Upper lobe of right lung (tissue), 1 donor: ENCODE results near the gene LRRK2. TPM values are rescaled to one million over a fixed set of nuclear protein-coding genes. Genes with fewer than 3 reads are reported as not detected.
A peak's percentile ranks its signal among the peaks of the same experiment; 100 is the strongest.

Source experiments
- ATAC-seq: fragments of 200-7000 bp; cut with Tn5 transposase; one replicate; pipeline ENCODE4 v1.9.1; 2020; ENCODE audit warnings: mild to moderate bottlenecking, moderate library complexity
- DNase-seq: peaks from one replicate; pipeline ENCODE4 v3.0.0-alpha.2; 2020
- H3K27ac ChIP-seq: fragments of 200-600 bp; one replicate; pipeline ENCODE4 v1.8.0; 2022
- H3K27me3 ChIP-seq: fragments of 200-600 bp; one replicate; pipeline ENCODE4 v1.8.0; 2022; ENCODE audit warnings: mild to moderate bottlenecking
- H3K36me3 ChIP-seq: fragments of 200-600 bp; one replicate; pipeline ENCODE4 v1.8.0; 2022
- H3K4me1 ChIP-seq: fragments of 200-600 bp; one replicate; pipeline ENCODE4 v1.8.0; 2022
- H3K4me3 ChIP-seq: fragments of 200-600 bp; one replicate; pipeline ENCODE4 v1.8.0; 2022; ENCODE audit warnings: mild to moderate bottlenecking
- H3K9me3 ChIP-seq: fragments of 200-600 bp; one replicate; pipeline ENCODE4 v1.8.0; 2022
- CTCF ChIP-seq: fragments of 200-600 bp; IDR thresholded peaks from one replicate; pipeline ENCODE4 v1.8.0; 2022; ENCODE audit warnings: antibody characterized with exemption
- intact Hi-C: fragments of 100-400 bp; cut with DNase I; formaldehyde crosslinking; loops from one replicate; pipeline ENCODE4 v1.11.0; 2022
- total RNA-seq: library from RNA; stranded (reverse); fragmentation: NEBNext Ultra II Directional; extraction: Animal tissue kit (Norgen Biotek cat#: 25700); gene quantifications from one replicate; pipeline ENCODE4 v1.2.1, GENCODE V29; 2021
- donor health status: DM: no; HTN: yes; CAD: no; lungs with severe emphysema.

LRRK2 gene
- total RNA-seq, 1 donor from 2014 or later = 415 TPM

- peak; percentile 48 for TF ChIP-seq CTCF
- intact Hi-C loops = no loop called here
- peaks cover 57% of the 10 kb centered on the region for H3K36me3 ChIP-seq
- H3K27ac ChIP-seq = no peak overlapping the region
- no peak overlapping the region for H3K4me3 ChIP-seq
- ATAC-seq (peak; percentile 75), DNase-seq (no peak)
- H3K9me3 ChIP-seq = no peaks in the 10 kb centered on the region
- no peaks in the 10 kb centered on the region for H3K4me1 ChIP-seq
- H3K27me3 ChIP-seq = no peaks in the 10 kb centered on the region
Observed at GRCh38 chr12:40325349-40325960, 100.7 kb downstream of the LRRK2 start.

GRCh38 chr12:40327535-40327934, 102.7 kb downstream of the LRRK2 start:
- H3K4me1 ChIP-seq = no peaks in the 10 kb centered on the region
- DNase-seq = no peak
- H3K27me3 ChIP-seq = no peaks in the 10 kb centered on the region
- H3K9me3 ChIP-seq = no peaks in the 10 kb centered on the region
- intact Hi-C loops = no loop called here
- no peak overlapping the region for H3K27ac ChIP-seq
- peak; percentile 27 for ATAC-seq
- TF ChIP-seq CTCF = no peak
- H3K4me3 ChIP-seq = no peak overlapping the region
- peaks cover 48% of the 10 kb centered on the region for H3K36me3 ChIP-seq

- no peak for TF ChIP-seq CTCF
- ATAC-seq (no peak), DNase-seq (no peak)
- Histone ChIP-seq H3K27me3 (no peaks in the 10 kb centered on the region), H3K9me3 (no peaks in the 10 kb centered on the region), H3K4me1 (no peaks in the 10 kb centered on the region), H3K4me3 (no peak overlapping the region), H3K36me3 (peaks cover 51% of the 10 kb centered on the region), H3K27ac (no peak overlapping the region)
- intact Hi-C loops = no loop called here
Observed at GRCh38 chr12:40330180-40330579, 105.4 kb downstream of the LRRK2 start.

- intact Hi-C loops = no loop called here
- H3K36me3 ChIP-seq = peaks cover 67% of the 10 kb centered on the region
- no peak overlapping the region for H3K27ac ChIP-seq
- ATAC-seq = peak; percentile 40
- no peaks in the 10 kb centered on the region for H3K4me1 ChIP-seq
- DNase-seq = no peak
- no peak overlapping the region for H3K4me3 ChIP-seq
- no peaks in the 10 kb centered on the region for H3K9me3 ChIP-seq
- no peaks in the 10 kb centered on the region for H3K27me3 ChIP-seq
- TF ChIP-seq CTCF = no peak
Observed at GRCh38 chr12:40331886-40332285, 107.1 kb downstream of the LRRK2 start.

- Histone ChIP-seq H3K27ac (no peak overlapping the region), H3K36me3 (peaks cover 78% of the 10 kb centered on the region), H3K4me3 (no peak overlapping the region), H3K9me3 (no peaks in the 10 kb centered on the region), H3K4me1 (no peaks in the 10 kb centered on the region), H3K27me3 (no peaks in the 10 kb centered on the region)
- intact Hi-C loops = no loop called here
- no peak for TF ChIP-seq CTCF
- no peak for ATAC-seq
- no peak for DNase-seq
Observed at GRCh38 chr12:40335991-40336390, 111.2 kb downstream of the LRRK2 start.
